WTC11 (cell line): Measurements from ENCODE around the gene RALBP1. TPM values are rescaled to one million over a fixed set of nuclear protein-coding genes. Genes with fewer than 3 reads are reported as not detected.

Source experiments
- ATAC-seq: fragments of 200-7000 bp; cut with Tn5 transposase; 2 replicates; pipeline ENCODE4 v1.10.0; 2021; ENCODE audit warnings: mild to moderate bottlenecking, moderate library complexity
- CTCF ChIA-PET: fragments of 300-600 bp; sonication (Branson Sonifier 250); formaldehyde crosslinking; loops from one replicate; lab custom pipeline; 2021; ENCODE audit warnings: antibody characterized with exemption; lab: Charles Lee
- POLR2A ChIA-PET: fragments of 350-600 bp; sonication (Branson Sonifier 250); formaldehyde crosslinking; loops from one replicate; lab custom pipeline; 2021; ENCODE audit warnings: antibody characterized with exemption; lab: Charles Lee
- DNase-seq: peaks from one replicate; pipeline ENCODE4 v3.0.0; 2021; ENCODE audit warnings: low spot score
- H3K27ac Mint-ChIP-seq: 2 replicates; pipeline ENCODE4 v1.8.0; 2021; ENCODE audit warnings: mixed read lengths
- H3K27me3 Mint-ChIP-seq: 2 replicates; pipeline ENCODE4 v1.8.0; 2021; ENCODE audit warnings: low read depth, mild to moderate bottlenecking, moderate library complexity, mixed read lengths
- H3K36me3 Mint-ChIP-seq: 2 replicates; pipeline ENCODE4 v1.8.0; 2021; ENCODE audit warnings: mixed read lengths
- H3K4me1 Mint-ChIP-seq: 2 replicates; pipeline ENCODE4 v1.8.0; 2022; ENCODE audit warnings: mixed read lengths
- H3K4me3 Mint-ChIP-seq: 2 replicates; pipeline ENCODE4 v1.8.0; 2021; ENCODE audit warnings: mild to moderate bottlenecking, moderate library complexity, mixed read lengths
- H3K9me3 Mint-ChIP-seq: 2 replicates; pipeline ENCODE4 v1.8.0; 2021; ENCODE audit warnings: mixed read lengths
- CREM ChIP-seq: sonication (generic); formaldehyde crosslinking; IDR thresholded peaks from 2 replicates; pipeline ENCODE4 v1.8.1; 2022; ENCODE audit warnings: mild to moderate bottlenecking, missing genetic modification reagents, moderate library complexity
- E2F4 ChIP-seq: sonication (generic); formaldehyde crosslinking; IDR thresholded peaks from 2 replicates; pipeline ENCODE4 v1.8.1; 2022; ENCODE audit warnings: low read depth, mild to moderate bottlenecking, moderate library complexity, missing genetic modification reagents, borderline replicate concordance
- EMX1 ChIP-seq: fragments of 250-450 bp; sonication (Bioruptor Pico); IDR thresholded peaks from 2 replicates; pipeline ENCODE4 v1.8.0; 2021; ENCODE audit warnings: mild to moderate bottlenecking
- ERG ChIP-seq: fragments of 250-450 bp; sonication (Bioruptor Pico); IDR thresholded peaks from 2 replicates; pipeline ENCODE4 v1.8.0; 2021; ENCODE audit warnings: mild to moderate bottlenecking
- FOXJ3 ChIP-seq: sonication (generic); formaldehyde crosslinking; IDR thresholded peaks from 2 replicates; pipeline ENCODE4 v1.9.0; 2021; ENCODE audit warnings: missing genetic modification reagents, mild to moderate bottlenecking, borderline replicate concordance
- GABPB1 ChIP-seq: sonication (generic); formaldehyde crosslinking; IDR thresholded peaks from 2 replicates; pipeline ENCODE4 v1.8.1; 2023; ENCODE audit warnings: mild to moderate bottlenecking, missing genetic modification reagents
- GRHL2 ChIP-seq: fragments of 250-450 bp; sonication (Bioruptor Pico); IDR thresholded peaks from 2 replicates; pipeline ENCODE4 v1.8.0; 2022; ENCODE audit warnings: mild to moderate bottlenecking, moderate library complexity; ENCODE audit not compliant: insufficient replicate concordance, severe bottlenecking
- JUN ChIP-seq: sonication (generic); formaldehyde crosslinking; IDR thresholded peaks from 2 replicates; pipeline ENCODE4 v1.8.0; 2023; ENCODE audit warnings: mild to moderate bottlenecking, missing genetic modification reagents
- NR3C1 ChIP-seq: sonication (generic); formaldehyde crosslinking; conservative IDR thresholded peaks from 2 replicates; pipeline ENCODE4 v1.8.1; 2023; ENCODE audit warnings: low read depth, mild to moderate bottlenecking, missing genetic modification reagents
- TCF7 ChIP-seq: sonication (generic); formaldehyde crosslinking; IDR thresholded peaks from 2 replicates; pipeline ENCODE4 v1.8.0; 2022; ENCODE audit warnings: mild to moderate bottlenecking, low read depth, missing genetic modification reagents, moderate library complexity
- TEAD4 ChIP-seq: sonication (generic); formaldehyde crosslinking; IDR thresholded peaks from 2 replicates; pipeline ENCODE4 v1.8.0; 2022; ENCODE audit warnings: mild to moderate bottlenecking, missing genetic modification reagents
- ZNF281 ChIP-seq: sonication (generic); formaldehyde crosslinking; IDR thresholded peaks from 2 replicates; pipeline ENCODE4 v1.8.0; 2023; ENCODE audit warnings: mild to moderate bottlenecking, missing genetic modification reagents
- total RNA-seq: library from RNA; stranded (reverse); gene quantifications from 3 replicates; pipeline ENCODE4 v1.2.3, GENCODE V29; 2021
- TF ChIP-seq, protein P1 (sequence below): fragments of 250-450 bp; sonication (Bioruptor Pico); IDR thresholded peaks from 2 replicates; pipeline ENCODE4 v1.9.0; 2021; ENCODE audit warnings: mild to moderate bottlenecking
- TF ChIP-seq, protein P2 (sequence below): sonication (generic); formaldehyde crosslinking; IDR thresholded peaks from 2 replicates; pipeline ENCODE4 v1.8.0; 2022; ENCODE audit warnings: mild to moderate bottlenecking, missing genetic modification reagents

RALBP1 gene
- total RNA-seq, 1 experiment from 2014 or later, result 69.3 TPM

- no peak for TF ChIP-seq TCF7 (CRISPR knock-in tag)
- no peak for TF ChIP-seq TEAD4 (CRISPR knock-in tag)
- TF ChIP-seq JUN (CRISPR knock-in tag), result no peak
- no peak for TF ChIP-seq NR3C1 (CRISPR knock-in tag)
- TF ChIP-seq, protein P1, sequence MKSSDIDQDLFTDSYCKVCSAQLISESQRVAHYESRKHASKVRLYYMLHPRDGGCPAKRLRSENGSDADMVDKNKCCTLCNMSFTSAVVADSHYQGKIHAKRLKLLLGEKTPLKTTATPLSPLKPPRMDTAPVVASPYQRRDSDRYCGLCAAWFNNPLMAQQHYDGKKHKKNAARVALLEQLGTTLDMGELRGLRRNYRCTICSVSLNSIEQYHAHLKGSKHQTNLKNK (CRISPR knock-in tag), result no peak
- TF ChIP-seq GABPB1, result no peak
Measured at GRCh38 chr18:9534844-9535243, 59.5 kb downstream of the RALBP1 start (continued).

- H3K4me1 Mint-ChIP-seq, result peaks cover 7% of the 10 kb centered on the region
- H3K36me3 Mint-ChIP-seq, result peaks cover 48% of the 10 kb centered on the region
- ATAC-seq (no peak), DNase-seq (no peak)
- no peaks in the 10 kb centered on the region for H3K27me3 Mint-ChIP-seq
- TF ChIP-seq ERG (CRISPR knock-in tag), result no peak
- TF ChIP-seq NR3C1 (CRISPR knock-in tag), result no peak
- TF ChIP-seq, protein P2, sequence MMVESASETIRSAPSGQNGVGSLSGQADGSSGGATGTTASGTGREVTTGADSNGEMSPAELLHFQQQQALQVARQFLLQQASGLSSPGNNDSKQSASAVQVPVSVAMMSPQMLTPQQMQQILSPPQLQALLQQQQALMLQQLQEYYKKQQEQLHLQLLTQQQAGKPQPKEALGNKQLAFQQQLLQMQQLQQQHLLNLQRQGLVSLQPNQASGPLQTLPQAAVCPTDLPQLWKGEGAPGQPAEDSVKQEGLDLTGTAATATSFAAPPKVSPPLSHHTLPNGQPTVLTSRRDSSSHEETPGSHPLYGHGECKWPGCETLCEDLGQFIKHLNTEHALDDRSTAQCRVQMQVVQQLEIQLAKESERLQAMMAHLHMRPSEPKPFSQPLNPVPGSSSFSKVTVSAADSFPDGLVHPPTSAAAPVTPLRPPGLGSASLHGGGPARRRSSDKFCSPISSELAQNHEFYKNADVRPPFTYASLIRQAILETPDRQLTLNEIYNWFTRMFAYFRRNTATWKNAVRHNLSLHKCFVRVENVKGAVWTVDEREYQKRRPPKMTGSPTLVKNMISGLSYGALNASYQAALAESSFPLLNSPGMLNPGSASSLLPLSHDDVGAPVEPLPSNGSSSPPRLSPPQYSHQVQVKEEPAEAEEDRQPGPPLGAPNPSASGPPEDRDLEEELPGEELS (CRISPR knock-in tag), result no peak
- TF ChIP-seq E2F4 (CRISPR knock-in tag), result no peak
- no peak for TF ChIP-seq EMX1 (CRISPR knock-in tag)
- no peak for TF ChIP-seq ZNF281 (CRISPR knock-in tag)
- no peak for TF ChIP-seq CREM (CRISPR knock-in tag)
- TF ChIP-seq GRHL2 (CRISPR knock-in tag), result no peak
- no peak for TF ChIP-seq FOXJ3 (CRISPR knock-in tag)
- ChIA-PET POLR2A (interaction anchor here (0.5 kb wide), 1 partner anchor 36 kb away, joined by 3 read pairs; no protein-coding TSS in a partner anchor), CTCF (no interaction called here)
- H3K9me3 Mint-ChIP-seq, result no peaks in the 10 kb centered on the region
- H3K4me3 Mint-ChIP-seq, result no peak overlapping the region
- no peak overlapping the region; the same call in 1 of the 2 replicates for H3K27ac Mint-ChIP-seq
Measured at GRCh38 chr18:9535430-9535991, 60.2 kb downstream of the RALBP1 start.
